ENCODE data around the gene SMIM30.

DNA sequence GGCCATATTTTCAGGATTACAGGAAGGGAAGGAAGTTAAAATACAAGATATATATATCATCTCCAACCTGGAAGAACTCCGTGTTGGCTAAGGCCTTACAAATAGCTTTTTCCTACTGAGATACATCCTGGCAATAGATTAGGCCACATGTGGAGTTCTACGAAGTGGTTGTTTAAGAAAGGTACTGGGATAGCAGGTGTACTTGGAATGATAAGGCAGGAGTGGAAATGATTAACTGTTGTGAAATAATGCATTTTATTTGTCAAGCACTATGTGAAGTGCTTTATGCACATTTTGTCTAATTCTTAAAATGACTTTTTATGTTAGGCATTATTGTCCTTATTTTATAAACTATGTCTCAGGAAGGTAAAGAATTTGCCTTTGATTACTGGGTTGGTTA, 18.9 kb upstream of the SMIM30 start:
- TF ChIP-seq BACH1 (IDR thresholded peaks at IDR 0.05; ENCODE audit: low read length) (no peak), EP300 (IDR thresholded peaks at IDR 0.05; ENCODE audit: borderline replicate concordance in 1 of 2, low read depth in 2 of 2, low read length in 2 of 2) (no peak)
- TF ChIP-seq, protein P1, sequence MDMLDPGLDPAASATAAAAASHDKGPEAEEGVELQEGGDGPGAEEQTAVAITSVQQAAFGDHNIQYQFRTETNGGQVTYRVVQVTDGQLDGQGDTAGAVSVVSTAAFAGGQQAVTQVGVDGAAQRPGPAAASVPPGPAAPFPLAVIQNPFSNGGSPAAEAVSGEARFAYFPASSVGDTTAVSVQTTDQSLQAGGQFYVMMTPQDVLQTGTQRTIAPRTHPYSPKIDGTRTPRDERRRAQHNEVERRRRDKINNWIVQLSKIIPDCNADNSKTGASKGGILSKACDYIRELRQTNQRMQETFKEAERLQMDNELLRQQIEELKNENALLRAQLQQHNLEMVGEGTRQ (IDR thresholded peaks at IDR 0.05; ENCODE audit: low read length) = no peak

All from H1 (cell line).